ENCODE results near the gene ASCL3. TPM values are rescaled to one million over a fixed set of nuclear protein-coding genes. Genes with fewer than 3 reads are reported as not detected.
"Not testable (repeated sequence)": the region's sequence is repeated elsewhere in the genome, so short reads cannot be mapped to it uniquely, and the experiment has no call there.

ASCL3 gene
- total RNA-seq, 4 donors from 2014 or later, result not detected

- H3K4me3 ChIP-seq, result no peak overlapping the region
- DNase-seq (ENCODE audit: extremely low spot score), result no peak
- 85% methylated on average over 1 of the region's 1 CpG for WGBS
- H3K27ac ChIP-seq (replicated peaks in 1 of 4), result no peak overlapping the region
- H3K9me3 ChIP-seq, result no peaks in the 10 kb centered on the region
- TF ChIP-seq POLR2A (IDR thresholded peaks at IDR 0.05; ENCODE audit: low read depth), result no peak
- no peak for TF ChIP-seq EP300 (IDR thresholded peaks at IDR 0.05)
- TF ChIP-seq, protein P1, sequence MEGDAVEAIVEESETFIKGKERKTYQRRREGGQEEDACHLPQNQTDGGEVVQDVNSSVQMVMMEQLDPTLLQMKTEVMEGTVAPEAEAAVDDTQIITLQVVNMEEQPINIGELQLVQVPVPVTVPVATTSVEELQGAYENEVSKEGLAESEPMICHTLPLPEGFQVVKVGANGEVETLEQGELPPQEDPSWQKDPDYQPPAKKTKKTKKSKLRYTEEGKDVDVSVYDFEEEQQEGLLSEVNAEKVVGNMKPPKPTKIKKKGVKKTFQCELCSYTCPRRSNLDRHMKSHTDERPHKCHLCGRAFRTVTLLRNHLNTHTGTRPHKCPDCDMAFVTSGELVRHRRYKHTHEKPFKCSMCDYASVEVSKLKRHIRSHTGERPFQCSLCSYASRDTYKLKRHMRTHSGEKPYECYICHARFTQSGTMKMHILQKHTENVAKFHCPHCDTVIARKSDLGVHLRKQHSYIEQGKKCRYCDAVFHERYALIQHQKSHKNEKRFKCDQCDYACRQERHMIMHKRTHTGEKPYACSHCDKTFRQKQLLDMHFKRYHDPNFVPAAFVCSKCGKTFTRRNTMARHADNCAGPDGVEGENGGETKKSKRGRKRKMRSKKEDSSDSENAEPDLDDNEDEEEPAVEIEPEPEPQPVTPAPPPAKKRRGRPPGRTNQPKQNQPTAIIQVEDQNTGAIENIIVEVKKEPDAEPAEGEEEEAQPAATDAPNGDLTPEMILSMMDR (IDR thresholded peaks at IDR 0.05), result no peak
- no peak for TF ChIP-seq POLR2AphosphoS5 (IDR thresholded peaks at IDR 0.05)
- intact Hi-C loops (cut with DNase I), result loop anchor here (5.0 kb wide), 1 partner anchor 35 kb away; no protein-coding TSS in a partner anchor
- no peaks in the 10 kb centered on the region for H3K36me3 ChIP-seq
- peaks cover 0 to 17% (median 12%) of the 10 kb centered on the region in 4 donors for H3K4me1 ChIP-seq
- H3K27me3 ChIP-seq, result no peaks in the 10 kb centered on the region
Observed at GRCh38 chr11:8907116-8907515, 35.7 kb downstream of the ASCL3 start.

- WGBS, result 85% methylated on average over 5 of the region's 5 CpGs
- H3K4me3 ChIP-seq, result no peak overlapping the region
- H3K4me1 ChIP-seq, result peaks cover 0 to 13% (median 8%) of the 10 kb centered on the region in 4 donors
- intact Hi-C loops (cut with DNase I), result loop anchor here (5.0 kb wide), 1 partner anchor 33 kb away; no protein-coding TSS in a partner anchor
- no peaks in the 10 kb centered on the region for H3K36me3 ChIP-seq
- H3K9me3 ChIP-seq, result no peaks in the 10 kb centered on the region
- H3K27me3 ChIP-seq, result no peaks in the 10 kb centered on the region
- DNase-seq (ENCODE audit: extremely low spot score), result no peak
- no peak overlapping the region for H3K27ac ChIP-seq (replicated peaks in 1 of 4)
- TF ChIP-seq POLR2AphosphoS5 (IDR thresholded peaks at IDR 0.05), result no peak
- TF ChIP-seq, protein P1 (IDR thresholded peaks at IDR 0.05), result no peak
- no peak for TF ChIP-seq POLR2A (IDR thresholded peaks at IDR 0.05; ENCODE audit: low read depth)
- no peak for TF ChIP-seq EP300 (IDR thresholded peaks at IDR 0.05)
Observed at GRCh38 chr11:8905528-8906165, 37.2 kb downstream of the ASCL3 start.

- DNase-seq (ENCODE audit: extremely low spot score), result no peak
- TF ChIP-seq POLR2AphosphoS5 (IDR thresholded peaks at IDR 0.05) (no peak), EP300 (IDR thresholded peaks at IDR 0.05) (no peak), POLR2A (IDR thresholded peaks at IDR 0.05; ENCODE audit: low read depth) (no peak)
- TF ChIP-seq, protein P1 (IDR thresholded peaks at IDR 0.05), result no peak
- no peaks in the 10 kb centered on the region for H3K27me3 ChIP-seq
- no peak overlapping the region for H3K4me3 ChIP-seq
- intact Hi-C loops (cut with DNase I), result no loop called here
- H3K4me1 ChIP-seq, result no peaks in the 10 kb centered on the region
- peaks cover 0 to 24% (median 11%) of the 10 kb centered on the region in 4 donors for H3K9me3 ChIP-seq
- H3K36me3 ChIP-seq, result no peaks in the 10 kb centered on the region
- H3K27ac ChIP-seq (replicated peaks in 1 of 4), result no peak overlapping the region
Observed at GRCh38 chr11:8899119-8899753, 43.6 kb downstream of the ASCL3 start.

GRCh38 chr11:8891185-8891584, 51.6 kb downstream of the ASCL3 start:
- 97% methylated on average over 2 of the region's 2 CpGs for WGBS
- H3K4me3 ChIP-seq; H3K4me1 ChIP-seq; H3K27ac ChIP-seq (replicated peaks in 1 of 4); H3K36me3 ChIP-seq; DNase-seq (ENCODE audit: extremely low spot score); H3K27me3 ChIP-seq; H3K9me3 ChIP-seq; intact Hi-C loops (cut with DNase I): not testable (repeated sequence)

Small RNA genes lying within 50 kb of the gene (small RNA-seq; reads per million reads assigned to genes)
- gene RF00019, result 0 reads per million in 3 donors

Other genes starting within 250 kb of the ASCL3 start
- gene AKIP1, start 31.8 kb downstream of the ASCL3 start, total RNA-seq, result 10 to 100 TPM; 30.5 to 56.4 (median 41.7) TPM
- not detected for gene C11orf16, start 10.1 kb downstream of the ASCL3 start, total RNA-seq
- 10 to 100 TPM; 13.3 to 24.4 (median 20.5) TPM for gene TMEM9B, start 21.4 kb upstream of the ASCL3 start, total RNA-seq
- gene NRIP3, start 61.0 kb upstream of the ASCL3 start, total RNA-seq, result 1 to 10 TPM; 2.1 to 4.0 (median 3.5) TPM
- gene SCUBE2, start 148.6 kb upstream of the ASCL3 start, total RNA-seq, result 10 to 100 TPM in 1 of 4 donors, 1 to 10 TPM in 3; 1.7 to 11.5 (median 8.2) TPM

Measured in esophagus muscularis mucosa (tissue), 4 donors.